Aorta (tissue), 5 donors: ENCODE measurements around the gene STK39. TPM values are rescaled to one million over a fixed set of nuclear protein-coding genes. Genes with fewer than 3 reads are reported as not detected.

Source experiments
- ATAC-seq: fragments of 200-7000 bp; cut with Tn5 transposase; one replicate; pipeline ENCODE4 v1.9.1; 2022; ENCODE audit warnings: moderate library complexity; ENCODE audit not compliant: low FRiP score
- DNase-seq, 2 donors: peaks; one replicate each; pipeline ENCODE4 v3.0.0-alpha.2; 2020
- H3K27ac ChIP-seq, 2 donors: one replicate each; pipeline ENCODE4 v1.5.1; 2013; ENCODE audit warnings: low read length in 2 of 2, mild to moderate bottlenecking in 2 of 2, moderate library complexity in 2 of 2, control low read depth in 1 of 2, inconsistent platforms in 1 of 2, low read depth in 1 of 2
- H3K27me3 ChIP-seq, 2 donors: one replicate each; pipeline ENCODE4 v1.6.1; 2013; ENCODE audit warnings: control low read depth in 1 of 2, low read length in 1 of 2, mild to moderate bottlenecking in 1 of 2, moderate library complexity in 1 of 2; ENCODE audit not compliant: insufficient read depth in 2 of 2, control insufficient read depth in 1 of 2
- H3K36me3 ChIP-seq, 2 donors: one replicate each; pipeline ENCODE4 v1.6.1; 2013; ENCODE audit warnings: control low read depth in 1 of 2, low read length in 1 of 2, mild to moderate bottlenecking in 1 of 2; ENCODE audit not compliant: insufficient read depth in 2 of 2, control insufficient read depth in 1 of 2
- H3K4me1 ChIP-seq, 2 donors: one replicate each; pipeline ENCODE4 v1.6.1; 2013; ENCODE audit warnings: low read length in 2 of 2, control low read depth in 1 of 2, mild to moderate bottlenecking in 1 of 2, moderate library complexity in 1 of 2; ENCODE audit not compliant: insufficient read depth in 2 of 2, control insufficient read depth in 1 of 2
- H3K4me3 ChIP-seq, 2 donors: one replicate each; pipeline ENCODE4 v1.5.1; 2013; ENCODE audit warnings: low read length in 2 of 2, control low read depth in 1 of 2, mild to moderate bottlenecking in 1 of 2
- H3K9me3 ChIP-seq: one replicate; pipeline ENCODE4 v1.6.1; 2013; ENCODE audit warnings: mild to moderate bottlenecking, low read length; ENCODE audit not compliant: control insufficient read depth
- WGBS, 2 donors: extraction: QIAGEN DNeasy Blood & Tissue Kit; methylation state at CpG; one replicate each; pipeline ENCODE4 v1.1.7; 2013; 5-methylcytosine and 5-hydroxymethylcytosine counted together
- intact Hi-C, 2 donors: fragments of 100-400 bp; cut with DNase I; formaldehyde crosslinking; loops; one replicate each; pipeline versions ENCODE4 v1.14.2 to v1.15.0; 2022
- polyA plus RNA-seq, 2 donors: library from polyadenylated mRNA; stranded (reverse); fragments of 200-250 nt; gene quantifications; one replicate each; pipeline ENCODE4 v1.2.3, GENCODE V29; 2013
- total RNA-seq, 2 donors: library from RNA; stranded (reverse); fragmentation: NEBNext Ultra II Directional; extraction: Animal tissue kit (Norgen Biotek cat#: 25700); gene quantifications; one replicate each; pipeline ENCODE4 v1.2.1, GENCODE V29; 2021
- donor health status: healthy with polysubstance abuse.
- donor health status: Bipolar disorder and iron deficiency.
- donor health status: DM: no; HTN: no; CAD: no.
- donor health status: DM: no; HTN: no; CAD: no.
- donor health status: DM: yes; HTN: yes; CAD: no.

The STK39 gene
- total and polyA plus RNA-seq, 4 donors: 7.1 to 17.7 (median 14.4) TPM

DNA sequence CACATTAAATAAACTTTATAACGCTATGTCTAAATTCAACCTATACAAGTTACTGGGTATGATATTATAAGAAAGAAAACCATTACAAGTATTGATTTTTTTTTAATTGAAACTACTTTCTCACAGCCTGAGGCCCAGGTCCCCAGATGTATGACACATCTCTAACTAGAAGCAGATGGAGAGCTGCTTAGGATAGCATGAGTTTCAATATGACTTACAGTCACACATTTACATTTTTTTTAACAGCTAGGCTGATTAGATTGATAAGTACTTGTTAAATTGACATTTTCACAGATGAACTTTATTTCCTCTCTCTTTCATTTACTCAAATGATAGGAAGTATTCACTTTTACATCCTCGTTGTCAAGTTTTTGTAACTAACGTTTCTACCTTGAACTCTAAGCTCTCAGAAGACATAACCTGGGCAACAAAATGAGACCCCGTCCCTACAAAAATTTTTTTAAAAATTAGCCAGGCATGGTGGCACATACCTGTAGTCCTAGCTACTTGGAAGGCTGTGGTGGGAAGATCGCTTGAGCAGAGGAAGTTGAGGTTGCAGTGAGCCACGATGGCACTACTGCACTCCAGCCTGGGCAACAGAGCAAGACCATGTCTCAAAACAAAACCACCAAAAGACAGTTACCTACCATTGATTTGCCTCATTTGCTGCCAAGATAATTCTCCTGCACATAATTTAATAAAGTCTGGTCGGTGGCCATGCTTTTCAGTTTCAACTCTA lies 52.4 kb downstream of the STK39 start:
- peaks cover 0 to 2% of the 10 kb centered on the region in 2 donors for H3K4me1 ChIP-seq

DNA sequence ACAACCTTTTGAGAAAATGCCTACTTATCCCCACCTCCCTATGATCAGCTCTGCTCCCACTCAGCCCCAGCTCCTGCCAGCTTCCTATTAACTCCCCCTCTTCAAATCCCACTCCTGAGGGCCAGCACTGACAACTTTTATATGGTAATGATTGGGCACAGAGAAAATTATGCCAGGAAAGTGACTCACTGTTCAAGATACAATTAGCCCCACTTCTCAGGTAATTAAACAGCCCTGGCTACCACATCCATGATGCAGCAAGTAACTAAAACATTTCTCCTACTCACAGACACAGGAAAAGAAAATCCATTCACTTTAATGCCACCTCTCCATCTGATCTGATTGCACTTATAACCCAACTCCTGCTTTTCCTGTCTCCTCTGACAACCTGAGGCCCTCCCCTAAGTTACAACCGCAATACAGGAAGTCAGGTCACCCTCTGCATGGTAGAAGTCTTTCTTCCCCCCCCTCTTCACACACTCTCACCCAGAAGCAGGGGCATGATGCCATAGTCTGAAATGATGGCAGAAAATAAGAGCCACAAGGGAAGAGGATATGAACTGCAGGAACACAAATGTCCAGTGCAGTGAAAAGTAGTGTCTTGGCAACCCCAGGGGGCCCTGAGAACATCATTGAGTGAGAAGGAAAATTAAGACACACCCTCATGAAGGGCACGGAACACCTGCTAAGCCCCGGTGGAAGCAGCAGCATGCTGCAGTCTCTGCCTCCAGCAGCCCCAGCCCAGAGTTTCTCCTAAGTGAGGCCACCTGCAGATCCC lies 54.4 kb downstream of the STK39 start:
- intact Hi-C loops: no loop called here
- 77 to 83% methylated on average over 3 of the region's 3 CpGs for WGBS, 2 donors

More for the DNA sequence above, 52.4 kb downstream of the STK39 start:
- no peaks in the 10 kb centered on the region for H3K27me3 ChIP-seq
- DNase-seq (no peak), ATAC-seq (no peak)
- H3K4me3 ChIP-seq: no peak overlapping the region
- H3K9me3 ChIP-seq: no peaks in the 10 kb centered on the region
- H3K36me3 ChIP-seq: no peaks in the 10 kb centered on the region
- intact Hi-C loops: no loop called here
- 94 to 95% methylated on average over 7 of the region's 7 CpGs for WGBS, 2 donors
- no peak overlapping the region for H3K27ac ChIP-seq

DNA sequence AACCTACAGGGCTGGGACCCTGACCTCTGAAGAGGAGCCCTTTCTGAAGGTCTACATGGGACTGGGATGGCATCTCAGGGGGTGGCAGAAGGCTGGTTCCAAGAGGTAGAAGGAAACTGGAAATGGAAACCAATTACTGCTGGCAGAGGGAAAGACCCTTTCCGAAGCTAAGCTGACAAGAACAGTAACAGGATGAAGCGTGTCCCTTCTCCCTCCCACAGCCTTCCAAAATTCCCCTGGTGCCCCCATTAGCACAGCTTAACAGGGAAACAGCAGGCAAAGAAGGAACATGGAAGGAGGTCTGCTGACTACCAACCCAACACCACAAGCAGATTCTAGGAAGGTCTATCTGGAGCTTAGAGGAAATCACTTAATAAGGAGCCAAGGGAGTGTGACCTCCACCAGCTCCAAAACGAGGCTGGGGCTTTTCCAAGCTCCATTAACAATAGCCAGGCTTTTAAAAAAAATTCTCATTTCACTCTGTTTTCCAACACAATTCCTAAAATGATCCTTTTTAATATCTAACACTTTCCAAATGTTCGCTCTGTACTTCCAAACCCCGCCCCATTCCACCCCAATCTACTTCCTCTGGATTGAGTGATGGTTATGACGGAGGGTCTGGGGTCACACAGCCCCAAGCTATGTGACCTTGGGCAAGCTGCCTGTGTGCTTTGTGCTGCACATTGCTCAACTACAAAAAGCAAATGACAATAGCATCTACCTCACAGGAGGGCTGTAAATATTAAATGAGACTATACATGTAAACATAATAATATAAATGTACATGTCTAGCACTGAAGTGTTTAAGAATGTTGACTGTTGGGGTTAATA lies 55.2 kb downstream of the STK39 start:
- Histone ChIP-seq H3K27ac (no peak overlapping the region), H3K9me3 (no peaks in the 10 kb centered on the region), H3K36me3 (no peaks in the 10 kb centered on the region), H3K27me3 (no peaks in the 10 kb centered on the region), H3K4me1 (peaks cover 0 to 2% of the 10 kb centered on the region in 2 donors), H3K4me3 (no peak overlapping the region)
- WGBS, 2 donors: 88 to 92% methylated on average over 6 of the region's 6 CpGs
- ATAC-seq (no peak), DNase-seq (no peak)
- intact Hi-C loops: no loop called here

More for the DNA sequence above, 54.4 kb downstream of the STK39 start:
- Histone ChIP-seq H3K4me1 (peaks cover 0 to 2% of the 10 kb centered on the region in 2 donors), H3K36me3 (no peaks in the 10 kb centered on the region), H3K27ac (no peak overlapping the region), H3K9me3 (no peaks in the 10 kb centered on the region), H3K27me3 (no peaks in the 10 kb centered on the region), H3K4me3 (no peak overlapping the region)
- DNase-seq: no peak
- ATAC-seq: peak; percentile 37

DNA sequence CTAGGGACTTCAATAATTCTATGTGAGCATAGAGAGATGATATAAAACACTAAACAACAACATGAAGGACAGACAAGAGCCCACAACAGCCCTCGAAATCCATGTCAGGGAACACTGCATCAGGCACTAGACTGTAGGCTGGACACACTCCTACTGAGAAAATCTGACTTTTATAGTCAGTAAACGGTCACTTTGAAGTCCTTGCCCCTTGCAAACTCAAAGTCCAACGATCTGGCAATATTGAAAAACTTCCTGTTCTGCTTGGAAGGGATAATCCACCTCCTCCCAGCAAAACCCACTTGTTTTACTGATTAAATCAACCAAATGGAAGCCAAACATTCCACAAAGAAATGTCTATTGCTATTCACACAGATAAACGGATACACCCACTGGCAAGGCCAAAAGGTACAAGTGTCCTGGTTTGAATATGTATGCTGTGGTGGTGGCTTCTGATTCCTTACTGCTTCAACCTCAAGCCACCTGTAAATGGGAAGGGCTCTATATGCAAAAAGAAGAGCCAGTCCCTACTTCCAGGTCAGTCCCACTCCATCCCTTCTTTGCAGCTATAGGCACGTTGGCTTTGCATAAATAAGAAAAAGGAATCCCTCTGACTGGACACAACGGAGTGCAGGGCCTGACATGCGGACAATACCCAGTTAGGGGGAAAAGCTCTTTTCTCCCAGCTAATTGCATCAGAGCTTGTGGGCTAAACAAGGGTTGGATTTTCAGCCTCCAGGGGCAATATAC lies 56.6 kb downstream of the STK39 start:
- Histone ChIP-seq H3K27me3 (no peaks in the 10 kb centered on the region), H3K9me3 (no peaks in the 10 kb centered on the region), H3K36me3 (no peaks in the 10 kb centered on the region), H3K27ac (no peak overlapping the region), H3K4me3 (no peak overlapping the region), H3K4me1 (peaks cover 0 to 2% of the 10 kb centered on the region in 2 donors)
- intact Hi-C loops: no loop called here
- 78 to 81% methylated on average over 7 of the region's 7 CpGs for WGBS, 2 donors
- DNase-seq (no peak), ATAC-seq (no peak)

DNA sequence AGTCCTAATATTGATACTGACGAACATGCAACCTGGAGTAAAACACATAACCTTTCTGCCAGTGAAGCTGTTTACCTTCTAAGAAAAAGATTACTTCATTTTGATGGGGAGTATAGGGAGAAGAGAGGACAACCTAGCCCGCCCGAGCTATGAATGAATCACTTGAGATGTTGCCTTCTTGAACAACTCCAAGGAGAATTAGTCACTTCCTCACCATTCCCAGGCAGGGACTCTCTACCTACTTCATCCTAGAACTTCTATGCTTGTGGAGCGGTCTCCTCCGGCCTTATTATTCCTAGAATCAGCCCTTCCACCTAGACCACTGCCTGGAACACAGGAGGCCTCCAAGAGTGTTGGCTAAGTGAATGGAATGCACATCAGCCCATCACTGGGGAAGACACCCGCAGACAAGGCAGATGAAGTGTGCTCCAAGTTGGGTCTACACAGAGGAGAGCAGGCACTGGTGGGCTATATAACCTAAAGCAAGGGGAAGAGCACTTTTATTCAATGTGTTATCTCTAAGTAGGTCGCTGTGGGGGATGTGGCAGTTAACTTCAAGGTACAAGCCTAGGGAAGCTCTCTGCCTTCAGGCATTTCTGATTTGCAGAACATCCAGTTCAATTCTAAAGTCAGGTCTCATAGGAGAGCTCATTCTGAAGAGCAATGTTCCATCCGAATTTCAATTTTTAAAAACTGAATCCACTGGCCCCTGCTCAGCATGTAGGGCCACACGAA lies 57.4 kb downstream of the STK39 start:
- Histone ChIP-seq H3K27ac (no peak overlapping the region), H3K36me3 (no peaks in the 10 kb centered on the region), H3K4me3 (no peak overlapping the region), H3K9me3 (no peaks in the 10 kb centered on the region), H3K4me1 (no peaks in the 10 kb centered on the region), H3K27me3 (no peaks in the 10 kb centered on the region)
- 85 to 90% methylated on average over 9 of the region's 9 CpGs for WGBS, 2 donors
- intact Hi-C loops: no loop called here
- ATAC-seq (no peak), DNase-seq (no peak)

DNA sequence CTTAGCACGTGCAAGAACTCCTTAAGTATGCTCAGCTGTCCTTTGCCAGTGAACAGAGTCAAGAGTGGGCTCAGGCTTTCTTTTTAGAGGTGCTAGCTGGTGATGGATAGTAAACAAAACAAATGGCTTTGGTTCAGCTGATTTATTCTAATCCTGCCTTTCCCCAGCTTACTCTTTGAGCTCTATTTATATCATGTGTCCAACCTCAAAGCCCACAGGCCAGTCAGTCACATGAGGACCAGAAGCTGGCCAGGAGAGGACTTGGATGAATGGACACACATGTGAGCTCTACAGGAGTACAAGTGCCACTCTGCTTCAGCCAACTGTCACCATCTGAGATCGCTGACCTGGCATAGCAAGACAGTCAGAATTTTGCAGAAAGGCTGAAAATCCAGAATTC lies 59.4 kb downstream of the STK39 start:
- intact Hi-C loops: no loop called here
- ATAC-seq: no peak
- WGBS, 2 donors: 93 to 95% methylated on average over 2 of the region's 2 CpGs
- Histone ChIP-seq H3K4me1 (peaks cover 3 to 5% of the 10 kb centered on the region in 2 donors), H3K36me3 (no peaks in the 10 kb centered on the region), H3K4me3 (no peak overlapping the region), H3K27me3 (no peaks in the 10 kb centered on the region), H3K9me3 (no peaks in the 10 kb centered on the region), H3K27ac (no peak overlapping the region)
- no peak for DNase-seq

DNA sequence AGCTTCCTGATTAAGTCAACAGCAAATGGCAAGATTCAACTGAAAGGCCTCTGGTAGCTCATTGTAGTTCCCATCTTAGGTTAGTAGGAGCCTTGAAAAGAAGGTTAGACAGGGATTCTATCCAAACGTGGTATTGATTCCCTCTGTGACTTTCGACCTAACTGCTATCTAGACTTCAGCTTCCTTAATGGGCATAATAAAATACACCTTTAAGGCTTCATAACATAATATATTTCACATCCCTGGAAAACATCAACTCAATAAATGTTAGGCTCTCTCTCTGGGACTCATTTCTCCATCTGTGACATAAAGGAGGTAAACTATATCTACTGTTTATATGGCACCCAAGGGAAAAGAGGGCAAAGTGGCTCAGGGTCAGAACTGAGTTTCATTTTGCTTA lies 60.9 kb downstream of the STK39 start:
- ATAC-seq (no peak), DNase-seq (no peak)
- Histone ChIP-seq H3K27ac (no peak overlapping the region), H3K36me3 (no peaks in the 10 kb centered on the region), H3K9me3 (no peaks in the 10 kb centered on the region), H3K27me3 (no peaks in the 10 kb centered on the region), H3K4me3 (no peak overlapping the region), H3K4me1 (peaks cover 3 to 5% of the 10 kb centered on the region in 2 donors)
- WGBS, 2 donors: 88 to 97% methylated on average over 2 of the region's 2 CpGs
- intact Hi-C loops: no loop called here
